ENCODE data around the gene A4GALT.
"Not testable (repeated sequence)": the region's sequence is repeated elsewhere in the genome, so short reads cannot be mapped to it uniquely, and the experiment has no call there.

Gene A4GALT

GRCh38 chr22:42742940-42743339 is 22.3 kb upstream of the A4GALT start:
- DNase-seq (ENCODE audit: low read depth, low spot score): no peak

GRCh38 chr22:42740320-42740719 is 19.6 kb upstream of the A4GALT start:
- not testable (repeated sequence) for DNase-seq (ENCODE audit: low read depth, low spot score)

- no peak for DNase-seq (ENCODE audit: low read depth, low spot score)
Measured at GRCh38 chr22:42734406-42734805, 13.7 kb upstream of the A4GALT start.

GRCh38 chr22:42733394-42733793 is 12.7 kb upstream of the A4GALT start:
- DNase-seq (ENCODE audit: low read depth, low spot score): not testable (repeated sequence)

- no peak for DNase-seq (ENCODE audit: low read depth, low spot score)
Measured at GRCh38 chr22:42732081-42732480, 11.4 kb upstream of the A4GALT start.

- no peak for DNase-seq (ENCODE audit: low read depth, low spot score)
Measured at GRCh38 chr22:42726811-42727210, 6.1 kb upstream of the A4GALT start.

GRCh38 chr22:42725606-42726355 is 5.1 kb upstream of the A4GALT start:
- peak; percentile 20 for DNase-seq (ENCODE audit: low read depth, low spot score)

GRCh38 chr22:42724062-42724461 is 3.4 kb upstream of the A4GALT start:
- DNase-seq (ENCODE audit: low read depth, low spot score): no peak

- no peak for DNase-seq (ENCODE audit: low read depth, low spot score)
Measured at GRCh38 chr22:42721045-42721434, 370 bp upstream of the A4GALT start.

- DNase-seq (ENCODE audit: low read depth, low spot score): no peak
Measured at GRCh38 chr22:42719656-42720262, 911 bp downstream of the A4GALT start.

GRCh38 chr22:42719133-42719532 is 1.5 kb downstream of the A4GALT start:
- DNase-seq (ENCODE audit: low read depth, low spot score): no peak

GRCh38 chr22:42717197-42717928 is 3.3 kb downstream of the A4GALT start:
- no peak for DNase-seq (ENCODE audit: low read depth, low spot score)

- DNase-seq (ENCODE audit: low read depth, low spot score): no peak
Measured at GRCh38 chr22:42716649-42717127, 4.0 kb downstream of the A4GALT start.

- DNase-seq (ENCODE audit: low read depth, low spot score): peak; percentile 48
Measured at GRCh38 chr22:42716221-42716620, 4.4 kb downstream of the A4GALT start.

- no peak for DNase-seq (ENCODE audit: low read depth, low spot score)
Measured at GRCh38 chr22:42714768-42715390, 5.8 kb downstream of the A4GALT start.

GRCh38 chr22:42714308-42714707 is 6.4 kb downstream of the A4GALT start:
- no peak for DNase-seq (ENCODE audit: low read depth, low spot score)

GRCh38 chr22:42711895-42712837 is 8.5 kb downstream of the A4GALT start:
- DNase-seq (ENCODE audit: low read depth, low spot score): no peak

- no peak for DNase-seq (ENCODE audit: low read depth, low spot score)
Measured at GRCh38 chr22:42711281-42711731, 9.4 kb downstream of the A4GALT start.

GRCh38 chr22:42708417-42708816 is 12.3 kb downstream of the A4GALT start:
- no peak for DNase-seq (ENCODE audit: low read depth, low spot score)

GRCh38 chr22:42707496-42707895 is 13.2 kb downstream of the A4GALT start:
- DNase-seq (ENCODE audit: low read depth, low spot score): no peak

- DNase-seq (ENCODE audit: low read depth, low spot score): no peak
Measured at GRCh38 chr22:42704896-42705295, 15.8 kb downstream of the A4GALT start.
